Sigmoid colon (tissue), 4 donors: Measurements from ENCODE around the gene RASGEF1B.

Source experiments
- EP300 ChIP-seq, 4 donors: sonication (generic); formaldehyde crosslinking; IDR thresholded peaks; one replicate each; pipeline ENCODE4 v1.6.1; 2017; ENCODE audit warnings: antibody characterized with exemption in 4 of 4
- POLR2A ChIP-seq, 2 donors: fragments of 450-650 bp; IDR thresholded peaks; one replicate each; pipeline ENCODE4 v1.6.1; 2016; ENCODE audit warnings: antibody characterized with exemption in 2 of 2, mild to moderate bottlenecking in 2 of 2, moderate library complexity in 2 of 2
- POLR2AphosphoS5 ChIP-seq, 4 donors: sonication (generic); formaldehyde crosslinking; IDR thresholded peaks; one replicate each; pipeline ENCODE4 v1.6.1; 2017; ENCODE audit warnings: antibody characterized with exemption in 4 of 4
- TF ChIP-seq, protein P1 (sequence below), 4 experiments: fragments of 450-650 bp in 3 of 4; fragments of 200-600 bp in 1 of 4; IDR thresholded peaks; one replicate each; pipeline ENCODE4 v1.5.1; 2016 to 2019; ENCODE audit warnings: antibody characterized with exemption in 4 of 4, mild to moderate bottlenecking in 3 of 4, moderate library complexity in 2 of 4

GRCh38 chr4:81442484-81443085 lies 29.1 kb downstream of the RASGEF1B start:
- TF ChIP-seq, protein P1, sequence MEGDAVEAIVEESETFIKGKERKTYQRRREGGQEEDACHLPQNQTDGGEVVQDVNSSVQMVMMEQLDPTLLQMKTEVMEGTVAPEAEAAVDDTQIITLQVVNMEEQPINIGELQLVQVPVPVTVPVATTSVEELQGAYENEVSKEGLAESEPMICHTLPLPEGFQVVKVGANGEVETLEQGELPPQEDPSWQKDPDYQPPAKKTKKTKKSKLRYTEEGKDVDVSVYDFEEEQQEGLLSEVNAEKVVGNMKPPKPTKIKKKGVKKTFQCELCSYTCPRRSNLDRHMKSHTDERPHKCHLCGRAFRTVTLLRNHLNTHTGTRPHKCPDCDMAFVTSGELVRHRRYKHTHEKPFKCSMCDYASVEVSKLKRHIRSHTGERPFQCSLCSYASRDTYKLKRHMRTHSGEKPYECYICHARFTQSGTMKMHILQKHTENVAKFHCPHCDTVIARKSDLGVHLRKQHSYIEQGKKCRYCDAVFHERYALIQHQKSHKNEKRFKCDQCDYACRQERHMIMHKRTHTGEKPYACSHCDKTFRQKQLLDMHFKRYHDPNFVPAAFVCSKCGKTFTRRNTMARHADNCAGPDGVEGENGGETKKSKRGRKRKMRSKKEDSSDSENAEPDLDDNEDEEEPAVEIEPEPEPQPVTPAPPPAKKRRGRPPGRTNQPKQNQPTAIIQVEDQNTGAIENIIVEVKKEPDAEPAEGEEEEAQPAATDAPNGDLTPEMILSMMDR (IDR thresholded peaks at IDR 0.05) = no peak
- no peak for TF ChIP-seq POLR2AphosphoS5 (IDR thresholded peaks at IDR 0.05)
- no peak for TF ChIP-seq POLR2A (IDR thresholded peaks at IDR 0.05)
- TF ChIP-seq EP300 (IDR thresholded peaks at IDR 0.05) = no peak
